H1 (cell line): Measurements from ENCODE around the gene GCLM. TPM values are rescaled to one million over a fixed set of nuclear protein-coding genes. Genes with fewer than 3 reads are reported as not detected.

Experiments
- CTCF ChIA-PET: fragments of 300-600 bp; sonication (Branson Sonifier 250); formaldehyde crosslinking; loops from one replicate; lab custom pipeline; 2021; ENCODE audit not compliant: partially characterized antibody; lab: Charles Lee
- POLR2A ChIA-PET: fragments of 300-600 bp; sonication (Branson Sonifier 250); formaldehyde crosslinking; loops from one replicate; lab custom pipeline; 2021; ENCODE audit warnings: inconsistent platforms; ENCODE audit not compliant: partially characterized antibody; lab: Charles Lee
- DNase-seq, 2 experiments: peaks; one replicate each; pipeline versions ENCODE4 v3.0.0 to v3.0.0-alpha.2; 2010 to 2022; ENCODE audit warnings: low spot score in 2 of 2, low read depth in 1 of 2, mixed read lengths in 1 of 2
- FAIRE-seq: peaks from 2 replicates; lab custom pipeline; 2011; peaks lifted over from hg19 to GRCh38; lab: Jason Lieb, UNC
- H2AFZ ChIP-seq: 2 replicates; pipeline ENCODE4 v1.8.1; 2012; ENCODE audit warnings: low read length, inconsistent platforms
- H2AK5ac ChIP-seq: 2 replicates; pipeline ENCODE4 v1.6.1; 2013; ENCODE audit warnings: low read depth, low read length
- H2BK120ac ChIP-seq: replicated peaks from 2 replicates; pipeline ENCODE3; 2013; ENCODE audit warnings: low read depth, low read length, inconsistent platforms
- H2BK12ac ChIP-seq: 2 replicates; pipeline ENCODE4 v1.6.1; 2013; ENCODE audit warnings: low read depth, low read length
- H2BK15ac ChIP-seq: 2 replicates; pipeline ENCODE4 v1.6.1; 2013; ENCODE audit warnings: low read length
- H2BK20ac ChIP-seq: 2 replicates; pipeline ENCODE4 v1.6.1; 2013; ENCODE audit warnings: low read length
- H2BK5ac ChIP-seq: 2 replicates; pipeline ENCODE4 v1.6.1; 2013; ENCODE audit warnings: low read depth, low read length
- H3K14ac ChIP-seq: 2 replicates; pipeline ENCODE4 v1.6.1; 2013; ENCODE audit warnings: inconsistent platforms; ENCODE audit not compliant: insufficient read length
- H3K18ac ChIP-seq: 2 replicates; pipeline ENCODE4 v1.6.1; 2013; ENCODE audit warnings: low read length; ENCODE audit errors: extremely low read depth
- H3K23ac ChIP-seq: 2 replicates; pipeline ENCODE4 v1.6.1; 2013; ENCODE audit warnings: inconsistent platforms; ENCODE audit not compliant: insufficient read length
- H3K23me2 ChIP-seq: 2 replicates; pipeline ENCODE4 v1.6.1; 2013; ENCODE audit warnings: low read depth, low read length
- H3K27ac ChIP-seq: 2 replicates; pipeline ENCODE4 v1.6.1; 2011; ENCODE audit warnings: low read depth, low read length, inconsistent platforms
- H3K27me3 ChIP-seq, 4 experiments: replicated peaks in 1 of 4; 1 replicate in 1 of 4; 2 replicates in 3 of 4; pipeline versions ENCODE4 v1.6.1 to v1.8.1; 2011 to 2013; ENCODE audit warnings: low read length in 3 of 4, mild to moderate bottlenecking in 3 of 4, inconsistent platforms in 2 of 4, mixed read lengths in 2 of 4, moderate library complexity in 1 of 4; ENCODE audit not compliant: control insufficient read depth in 3 of 4, insufficient read depth in 3 of 4; ENCODE audit errors: extremely low read depth in 1 of 4
- H3K36me3 ChIP-seq, 4 experiments: 2 replicates each; pipeline versions ENCODE4 v1.6.1 to v1.8.1; 2011 to 2013; ENCODE audit warnings: mild to moderate bottlenecking in 4 of 4, low read length in 3 of 4, moderate library complexity in 2 of 4, control low read depth in 1 of 4, inconsistent platforms in 1 of 4; ENCODE audit not compliant: insufficient read depth in 4 of 4, control insufficient read depth in 2 of 4
- H3K4ac ChIP-seq: replicated peaks from 2 replicates; pipeline ENCODE3; 2013; ENCODE audit warnings: low read length, low read depth, mixed read lengths, inconsistent platforms; ENCODE audit not compliant: insufficient read length
- H3K4me1 ChIP-seq, 4 experiments: replicated peaks in 1 of 4; 1 replicate in 1 of 4; 2 replicates in 3 of 4; pipeline versions ENCODE4 v1.6.1 to v1.8.1; 2011 to 2013; ENCODE audit warnings: low read length in 3 of 4, inconsistent platforms in 2 of 4, mixed read lengths in 1 of 4; ENCODE audit not compliant: insufficient read depth in 4 of 4, control insufficient read depth in 3 of 4
- H3K4me2 ChIP-seq, 2 experiments: 2 replicates each; pipeline versions ENCODE4 v1.6.1 to v1.8.1; 2011 to 2013; ENCODE audit warnings: low read depth in 2 of 2, low read length in 2 of 2, control low read depth in 1 of 2, inconsistent platforms in 1 of 2, mild to moderate bottlenecking in 1 of 2; ENCODE audit not compliant: insufficient read depth in 1 of 2
- H3K4me3 ChIP-seq, 4 experiments: fragments of 200-600, 300-600 bp in 1 of 4; sonication (generic), shearing (Covaris generic), sonication (Bioruptor Twin) in 1 of 4; 2 replicates each; pipeline versions ENCODE4 v1.5.1 to v1.8.1; 2011 to 2016; ENCODE audit warnings: low read length in 4 of 4, low read depth in 3 of 4, control low read depth in 2 of 4, inconsistent platforms in 2 of 4, mild to moderate bottlenecking in 2 of 4, mixed read lengths in 1 of 4, moderate library complexity in 1 of 4; ENCODE audit not compliant: insufficient read depth in 2 of 4; ENCODE audit errors: extremely low read depth in 1 of 4
- H3K56ac ChIP-seq: replicated peaks from 2 replicates; pipeline ENCODE3; 2013; ENCODE audit warnings: low read depth, mild to moderate bottlenecking, mixed read lengths, low read length, inconsistent platforms; ENCODE audit not compliant: insufficient read length
- H3K79me1 ChIP-seq: 2 replicates; pipeline ENCODE4 v1.6.1; 2013; ENCODE audit warnings: low read depth, low read length, control low read depth
- H3K79me2 ChIP-seq, 2 experiments: 2 replicates each; pipeline versions ENCODE4 v1.6.1 to v1.8.1; 2012 to 2013; ENCODE audit warnings: low read length in 2 of 2, mild to moderate bottlenecking in 2 of 2, inconsistent platforms in 1 of 2; ENCODE audit not compliant: insufficient read depth in 2 of 2, control insufficient read depth in 1 of 2
- H3K9ac ChIP-seq, 4 experiments: replicated peaks in 1 of 4; 1 replicate in 1 of 4; 2 replicates in 3 of 4; pipeline versions ENCODE4 v1.6.1 to v1.8.1; 2011 to 2013; ENCODE audit warnings: low read depth in 3 of 4, low read length in 3 of 4, control low read depth in 2 of 4, mild to moderate bottlenecking in 2 of 4, moderate library complexity in 2 of 4, inconsistent platforms in 1 of 4; ENCODE audit errors: extremely low read depth in 1 of 4
- H3K9me3 ChIP-seq, 2 experiments: 2 replicates each; pipeline versions ENCODE4 v1.6.1 to v1.8.1; 2012 to 2013; ENCODE audit warnings: mild to moderate bottlenecking in 2 of 2, moderate library complexity in 2 of 2, control low read depth in 1 of 2, inconsistent platforms in 1 of 2, low read depth in 1 of 2, low read length in 1 of 2, mixed read lengths in 1 of 2; ENCODE audit not compliant: insufficient read depth in 2 of 2
- H4K20me1 ChIP-seq, 2 experiments: replicated peaks in 1 of 2; 2 replicates each; pipeline versions ENCODE3 to v1.8.1; 2011 to 2013; ENCODE audit warnings: inconsistent platforms in 2 of 2, low read length in 2 of 2, mild to moderate bottlenecking in 1 of 2; ENCODE audit not compliant: insufficient read depth in 2 of 2, control insufficient read depth in 1 of 2
- H4K5ac ChIP-seq: 2 replicates; pipeline ENCODE4 v1.6.1; 2013; ENCODE audit warnings: low read length, low read depth, mixed read lengths, inconsistent platforms; ENCODE audit not compliant: insufficient read length
- H4K8ac ChIP-seq: 2 replicates; pipeline ENCODE4 v1.8.0; 2013; ENCODE audit warnings: mild to moderate bottlenecking, moderate library complexity, low read length, inconsistent platforms; ENCODE audit not compliant: insufficient read depth; ENCODE audit errors: extremely low read depth
- H4K91ac ChIP-seq: replicated peaks from 2 replicates; pipeline ENCODE3; 2013; ENCODE audit warnings: low read length, mixed read lengths, inconsistent platforms; ENCODE audit not compliant: insufficient read length
- BRCA1 ChIP-seq: IDR thresholded peaks from 2 replicates; pipeline ENCODE4 v1.6.1; 2012; ENCODE audit warnings: low read depth, low read length, improper control_type of control experiment
- WGBS, 2 experiments: shearing (Covaris generic) in 1 of 2; methylation state at CpG; one replicate each; pipeline versions ENCODE4 v1.1.6 to v1.1.7; 2013 to 2015; ENCODE audit warnings: low lambda C conversion rate in 2 of 2, mixed read lengths in 2 of 2, inconsistent platforms in 1 of 2, low coverage in 1 of 2, missing lambda C conversion rate in 1 of 2; ENCODE audit not compliant: insufficient replicate concordance in 2 of 2, insufficient coverage in 1 of 2, insufficient read length in 1 of 2; ENCODE audit errors: extremely low coverage in 1 of 2, missing lambda C conversion rate in 1 of 2; 5-methylcytosine and 5-hydroxymethylcytosine counted together
- polyA plus RNA-seq, 7 experiments: library from polyadenylated mRNA; depleted of rRNA in 3 of 7; stranded (reverse) in 5 of 7; unstranded in 2 of 7; fragments of >200 nt in 5 of 7; fragments of 200-250 nt in 2 of 7; gene quantifications; 1 replicate in 5 of 7; 2 replicates in 1 of 7; 4 replicates in 1 of 7; pipeline versions ENCODE4 v1.2.1 to v1.2.3, GENCODE V29; 2011 to 2013; ENCODE audit warnings: missing spikeins in 2 of 7, mixed read lengths in 2 of 7
- total RNA-seq: library from RNA; stranded (reverse); fragmentation: NEBNext Ultra II Directional; extraction: Animal tissue kit (Norgen Biotek cat#: 25700); gene quantifications from 2 replicates; pipeline ENCODE4 v1.2.1, GENCODE V29; 2021

Gene GCLM
- total and polyA plus RNA-seq, 2 of the 8 experiments (the other 6 are each of a cell fraction or from before 2014, with no cell fraction given) = 3.1 to 12.8 TPM

DNA sequence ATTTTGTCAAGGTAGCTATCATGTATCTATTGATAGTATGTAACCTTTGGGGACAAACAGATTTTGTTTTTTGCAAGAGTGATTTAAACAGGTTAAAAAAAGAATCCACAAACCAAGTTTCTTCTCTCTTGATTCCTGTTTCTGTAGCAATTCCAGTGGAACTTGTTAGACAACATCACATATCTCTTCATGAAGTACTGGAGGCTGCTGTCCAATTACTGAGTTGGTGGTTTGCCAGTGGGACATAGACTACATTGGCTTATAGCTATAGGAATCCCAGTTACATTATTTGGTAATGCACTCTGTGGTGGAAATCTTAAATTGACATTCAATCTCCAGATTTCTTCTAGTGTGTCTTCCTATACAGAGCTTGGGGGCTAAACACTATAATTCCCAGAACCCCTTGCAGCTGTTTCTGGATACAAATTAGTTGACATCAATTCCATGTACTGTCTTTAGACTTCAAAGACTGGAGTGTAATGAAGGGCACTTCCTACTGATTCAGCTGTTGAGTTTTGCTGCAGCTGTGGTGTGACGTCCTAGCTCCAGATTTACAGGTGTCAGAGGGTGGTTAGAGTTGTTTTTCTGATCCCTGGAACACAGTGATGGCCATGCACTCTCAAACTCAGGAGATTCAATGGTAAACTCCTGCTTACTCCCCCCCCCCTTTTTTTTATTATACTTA is 29.4 kb upstream of the GCLM start:
- H2BK15ac ChIP-seq = no peak overlapping the region
- 73% methylated on average over 1 of the region's 1 CpG; no CpG with 5 or more reads in 1 of the 2 experiments for WGBS, 2 experiments
- TF ChIP-seq BRCA1 = no peak
- ChIA-PET CTCF (interaction anchor here (1.0 kb wide), 1 partner anchor 41 kb away, joined by 4 read pairs; no protein-coding TSS in a partner anchor), POLR2A (no interaction called here)
- H3K4ac ChIP-seq = no peak overlapping the region
- H4K8ac ChIP-seq = no peak overlapping the region
- no peak overlapping the region for H2BK20ac ChIP-seq
- no peak overlapping the region for H3K9ac ChIP-seq
- H3K79me1 ChIP-seq = no peaks in the 10 kb centered on the region
- H2AK5ac ChIP-seq = no peak overlapping the region
- H2BK12ac ChIP-seq = no peak overlapping the region
- H4K5ac ChIP-seq = no peak overlapping the region
- no peaks in the 10 kb centered on the region for H3K9me3 ChIP-seq
- no peak overlapping the region for H3K14ac ChIP-seq
- no peaks in the 10 kb centered on the region for H3K27me3 ChIP-seq
- no peak overlapping the region for H4K91ac ChIP-seq
- no peak overlapping the region for H3K23ac ChIP-seq
- FAIRE-seq (no peak), DNase-seq (no peak)
- H2BK120ac ChIP-seq = no peak overlapping the region
- H3K56ac ChIP-seq = no peak overlapping the region
- no peaks in the 10 kb centered on the region for H4K20me1 ChIP-seq
- no peaks in the 10 kb centered on the region for H3K36me3 ChIP-seq
- no peak overlapping the region for H3K4me2 ChIP-seq
- no peak overlapping the region for H2BK5ac ChIP-seq
- no peaks in the 10 kb centered on the region for H3K23me2 ChIP-seq
- H2AFZ ChIP-seq = no peak overlapping the region
- no peak overlapping the region for H3K4me3 ChIP-seq
- no peaks in the 10 kb centered on the region for H3K79me2 ChIP-seq
- no peak overlapping the region for H3K27ac ChIP-seq
- H3K4me1 ChIP-seq = no peaks in the 10 kb centered on the region
- H3K18ac ChIP-seq = no peak overlapping the region
